Measurements from ENCODE around the gene REX1BD. TPM values are rescaled to one million over a fixed set of nuclear protein-coding genes. Genes with fewer than 3 reads are reported as not detected.

The REX1BD gene
- total and polyA plus RNA-seq, 12 donors, result 8.8 to 268 (median 91.8) TPM

DNA sequence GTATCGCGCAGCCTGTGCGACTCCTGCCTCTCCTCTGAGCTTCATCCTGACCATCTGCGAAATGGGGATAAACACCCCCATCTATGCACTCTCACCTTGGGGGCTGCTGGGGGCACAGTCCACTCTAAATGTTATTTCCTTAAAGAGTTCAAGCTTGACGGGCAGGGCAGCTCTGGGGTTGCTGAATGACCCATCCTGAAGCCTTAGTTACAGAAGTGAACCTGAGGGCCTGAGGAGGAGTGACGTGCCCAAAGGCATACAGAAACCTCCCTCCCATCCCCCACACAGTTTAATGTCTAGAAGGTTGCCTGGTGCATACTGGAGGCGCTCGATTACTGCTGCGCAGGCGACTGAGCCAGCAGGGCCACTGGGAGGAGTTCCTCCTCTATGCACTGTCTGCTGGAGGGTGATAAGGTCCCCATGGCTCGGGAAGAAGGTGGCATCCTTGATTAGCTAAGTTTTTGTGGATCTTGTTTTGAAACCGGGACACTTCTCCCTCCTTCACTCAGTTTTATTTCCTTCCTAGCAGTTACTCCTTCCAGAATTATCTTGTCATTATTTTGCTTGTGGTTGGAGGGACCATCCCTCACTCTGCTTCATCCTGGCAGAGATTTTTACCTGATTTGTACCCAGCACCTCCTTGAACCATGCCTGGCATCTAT lies 44.7 kb upstream of the REX1BD start:
- H3K4me3 ChIP-seq, result peak overlapping the region in 2 of 4 donors; percentile 40 to 76
- no peak for TF ChIP-seq POLR2A (IDR thresholded peaks at IDR 0.05)
- no peak for TF ChIP-seq CTCF (IDR thresholded peaks at IDR 0.05)
- DNase-seq, result peak in 6 of 7 donors; percentile 50 to 70 (median 58)
- intact Hi-C loops (cut with DNase I), result no loop called here
- no peaks in the 10 kb centered on the region for H3K9me3 ChIP-seq (replicated peaks in 1 of 3)
- 5 to 11% (median 10%) methylated on average over 6 to 12 of the region's 12 CpGs for WGBS, 4 donors
- no peaks in the 10 kb centered on the region for H3K27me3 ChIP-seq
- peaks cover 0 to 25% of the 10 kb centered on the region in 2 donors for H3K36me3 ChIP-seq (replicated peaks in 1 of 2)
- peak overlapping the region in 2 of 5 donors; percentile 74 to 95 for H3K27ac ChIP-seq
- H3K4me1 ChIP-seq (replicated peaks in 1 of 2), result peaks cover 2 to 13% of the 10 kb centered on the region in 2 donors

DNA sequence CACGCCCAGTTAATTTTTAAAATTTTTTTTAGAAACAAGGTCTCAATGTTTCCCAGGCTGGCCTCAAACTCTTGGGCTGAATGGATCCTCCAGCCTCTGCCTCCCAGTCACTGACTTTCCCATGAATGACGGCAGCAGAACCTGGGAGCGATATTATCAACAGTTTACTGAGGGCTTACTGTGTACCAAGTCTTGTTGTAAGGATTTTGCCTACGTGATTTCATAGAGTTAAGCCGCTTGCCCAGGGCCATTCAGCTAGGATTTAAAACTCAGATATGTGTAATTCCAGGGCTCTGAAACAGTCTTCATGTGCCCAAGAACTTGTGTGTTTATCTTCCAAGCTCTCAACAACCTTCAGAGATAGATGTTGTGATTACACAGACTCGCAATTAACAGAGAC lies 37.0 kb upstream of the REX1BD start:
- Histone ChIP-seq H3K4me1 (replicated peaks in 1 of 2) (no peaks in the 10 kb centered on the region), H3K9me3 (replicated peaks in 1 of 3) (no peaks in the 10 kb centered on the region), H3K27ac (no peak overlapping the region), H3K4me3 (no peak overlapping the region), H3K27me3 (no peaks in the 10 kb centered on the region), H3K36me3 (replicated peaks in 1 of 2) (no peaks in the 10 kb centered on the region)
- DNase-seq, result no peak
- TF ChIP-seq POLR2A (IDR thresholded peaks at IDR 0.05) (no peak), CTCF (IDR thresholded peaks at IDR 0.05) (no peak)
- WGBS, 4 donors, result 52 to 68% (median 64%) methylated on average over 6 of the region's 6 CpGs
- intact Hi-C loops (cut with DNase I), result no loop called here

- Histone ChIP-seq H3K27me3 (no peaks in the 10 kb centered on the region), H3K9me3 (replicated peaks in 1 of 3) (no peaks in the 10 kb centered on the region), H3K4me3 (peak within 1 kb of the TSS; percentile 46 to 87 (median 66)), H3K4me1 (replicated peaks in 1 of 2) (peaks cover 6 to 12% of the 10 kb centered on the region in 2 donors), H3K27ac (peak within 1 kb of the TSS; percentile 73 to 98 (median 89)), H3K36me3 (replicated peaks in 1 of 2) (no peaks in the 10 kb centered on the region)
- DNase-seq, result peak; percentile 97 to 100 (median 98)
- intact Hi-C loops (cut with DNase I), result no loop called here
- TF ChIP-seq POLR2A (IDR thresholded peaks at IDR 0.05) (peak; percentile 76 to 77), CTCF (IDR thresholded peaks at IDR 0.05) (no peak)
- 1 to 6% (median 2%) methylated on average over 4 to 58 of the region's 58 CpGs for WGBS, 4 donors
Measured at GRCh38 chr19:18557411-18558201, 31.0 kb upstream of the REX1BD start, which contains the start of gene KXD1. Gene KXD1, plus strand, starts transcription at chr19:18557870. Its CDS starts 4,187 bp downstream, at chr19:18562057.

DNA sequence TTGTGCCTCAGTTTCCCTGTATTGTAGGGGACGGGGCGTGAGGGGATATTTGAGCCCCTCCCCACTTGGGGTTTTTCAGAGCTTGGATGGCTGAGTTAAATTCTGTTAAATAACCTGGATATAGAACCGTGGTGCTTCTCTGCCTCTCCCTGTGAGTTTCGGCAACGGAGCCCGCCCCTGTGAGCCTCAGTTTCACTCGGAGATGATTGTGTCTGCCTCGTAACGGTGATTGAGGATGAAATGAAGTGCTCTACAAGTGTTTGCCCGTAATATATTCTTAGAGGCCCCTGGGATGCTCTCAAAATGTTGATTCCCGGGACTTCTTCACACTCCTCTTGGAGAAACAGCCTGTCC lies 30.4 kb upstream of the REX1BD start:
- Histone ChIP-seq H3K4me3 (peak overlapping the region; percentile 46 to 87 (median 66)), H3K4me1 (replicated peaks in 1 of 2) (peaks cover 6 to 12% of the 10 kb centered on the region in 2 donors), H3K36me3 (replicated peaks in 1 of 2) (peaks cover 0 to under 1% of the 10 kb centered on the region in 2 donors), H3K27me3 (no peaks in the 10 kb centered on the region), H3K27ac (peak overlapping the region; percentile 73 to 98 (median 89)), H3K9me3 (replicated peaks in 1 of 3) (no peaks in the 10 kb centered on the region)
- DNase-seq, result peak in 1 of 7 donors; percentile 32
- intact Hi-C loops (cut with DNase I), result no loop called here
- TF ChIP-seq POLR2A (IDR thresholded peaks at IDR 0.05), result no peak
- no peak for TF ChIP-seq CTCF (IDR thresholded peaks at IDR 0.05)
- 0 to 7% (median 3%) methylated on average over 3 to 11 of the region's 11 CpGs for WGBS, 4 donors
